Liver (tissue), 9 donors: ENCODE results near the gene TLCD4. TPM values are rescaled to one million over a fixed set of nuclear protein-coding genes. Genes with fewer than 3 reads are reported as not detected.

Source experiments
- DNase-seq: peaks from one replicate; pipeline ENCODE4 v3.0.0-alpha.2; 2017; ENCODE audit warnings: low spot score
- H3K27ac ChIP-seq, 2 donors: one replicate each; pipeline ENCODE4 v1.7.0; 2013; ENCODE audit warnings: inconsistent platforms in 2 of 2, low read length in 2 of 2, control low read depth in 1 of 2, low read depth in 1 of 2, mild to moderate bottlenecking in 1 of 2
- H3K27me3 ChIP-seq, 4 donors: one replicate each; pipeline versions ENCODE4 v1.6.1 to v1.7.0; 2013; ENCODE audit warnings: low read length in 3 of 4, inconsistent platforms in 1 of 4, mild to moderate bottlenecking in 1 of 4, moderate library complexity in 1 of 4; ENCODE audit not compliant: control insufficient read depth in 4 of 4, insufficient read depth in 4 of 4
- H3K36me3 ChIP-seq, 4 donors: one replicate each; pipeline versions ENCODE4 v1.6.1 to v1.7.0; 2013; ENCODE audit warnings: low read length in 3 of 4, mild to moderate bottlenecking in 3 of 4, low read depth in 1 of 4, moderate library complexity in 1 of 4; ENCODE audit not compliant: control insufficient read depth in 4 of 4, insufficient read depth in 3 of 4
- H3K4me1 ChIP-seq, 4 donors: one replicate each; pipeline versions ENCODE4 v1.6.1 to v1.7.0; 2013; ENCODE audit warnings: low read length in 3 of 4, mild to moderate bottlenecking in 3 of 4, moderate library complexity in 1 of 4; ENCODE audit not compliant: control insufficient read depth in 4 of 4, insufficient read depth in 4 of 4
- H3K4me3 ChIP-seq, 3 donors: one replicate each; pipeline versions ENCODE4 v1.6.1 to v1.7.0; 2013; ENCODE audit warnings: low read length in 3 of 3, control low read depth in 1 of 3, low read depth in 1 of 3, mild to moderate bottlenecking in 1 of 3
- H3K9ac ChIP-seq, 2 donors: one replicate each; pipeline ENCODE4 v1.7.0; 2013; ENCODE audit warnings: low read length in 2 of 2, mild to moderate bottlenecking in 2 of 2, moderate library complexity in 2 of 2, control low read depth in 1 of 2, low read depth in 1 of 2
- H3K9me3 ChIP-seq, 4 donors: one replicate each; pipeline versions ENCODE4 v1.6.1 to v1.7.0; 2013; ENCODE audit warnings: low read length in 3 of 4; ENCODE audit not compliant: control insufficient read depth in 4 of 4
- EGR1 ChIP-seq, 2 donors: IDR thresholded peaks; 2 replicates each; pipeline ENCODE4 v1.6.1; 2016 to 2018; ENCODE audit warnings: antibody characterized with exemption in 2 of 2, low read depth in 2 of 2
- FOXA1 ChIP-seq: IDR thresholded peaks from 2 replicates; pipeline ENCODE4 v1.6.1; 2016; ENCODE audit warnings: antibody characterized with exemption
- FOXA2 ChIP-seq: IDR thresholded peaks from 2 replicates; pipeline ENCODE4 v1.6.1; 2016; ENCODE audit warnings: antibody characterized with exemption
- GABPA ChIP-seq, 2 donors: IDR thresholded peaks in 1 of 2; conservative IDR thresholded peaks in 1 of 2; 2 replicates each; pipeline ENCODE4 v1.6.1; 2016; ENCODE audit warnings: antibody characterized with exemption in 2 of 2, mild to moderate bottlenecking in 1 of 2, moderate library complexity in 1 of 2
- HNF4A ChIP-seq, 2 donors: conservative IDR thresholded peaks; 2 replicates each; pipeline ENCODE4 v1.6.1; 2016; ENCODE audit warnings: antibody characterized with exemption in 2 of 2, mild to moderate bottlenecking in 2 of 2
- HNF4G ChIP-seq: IDR thresholded peaks from 2 replicates; pipeline ENCODE4 v1.6.1; 2016; ENCODE audit warnings: antibody characterized with exemption
- JUND ChIP-seq, 2 donors: IDR thresholded peaks; 2 replicates each; pipeline ENCODE4 v1.6.1; 2016; ENCODE audit warnings: antibody characterized with exemption in 2 of 2
- NR2F2 ChIP-seq: IDR thresholded peaks from 2 replicates; pipeline ENCODE4 v1.6.1; 2016; ENCODE audit warnings: antibody characterized with exemption
- RAD21 ChIP-seq, 2 donors: IDR thresholded peaks; 2 replicates each; pipeline ENCODE4 v1.6.1; 2016; ENCODE audit warnings: antibody characterized with exemption in 2 of 2, mild to moderate bottlenecking in 2 of 2
- RXRA ChIP-seq, 2 donors: IDR thresholded peaks; 2 replicates each; pipeline ENCODE4 v1.6.1; 2017 to 2018; ENCODE audit warnings: antibody characterized with exemption in 2 of 2, mild to moderate bottlenecking in 1 of 2
- SP1 ChIP-seq: IDR thresholded peaks from 2 replicates; pipeline ENCODE4 v1.6.1; 2018; ENCODE audit warnings: antibody characterized with exemption, mild to moderate bottlenecking
- TAF1 ChIP-seq: conservative IDR thresholded peaks from 2 replicates; pipeline ENCODE4 v1.6.1; 2016; ENCODE audit warnings: antibody characterized with exemption, mild to moderate bottlenecking
- YY1 ChIP-seq: IDR thresholded peaks from 2 replicates; pipeline ENCODE4 v1.6.1; 2016; ENCODE audit warnings: antibody characterized with exemption, mild to moderate bottlenecking
- WGBS: extraction: QIAGEN DNeasy Blood & Tissue Kit; methylation state at CpG from one replicate; pipeline ENCODE4 v1.1.7; 2013; 5-methylcytosine and 5-hydroxymethylcytosine counted together
- polyA plus RNA-seq, 2 donors: library from polyadenylated mRNA; stranded (reverse) in 1 of 2; unstranded in 1 of 2; fragments of 200-250 nt in 1 of 2; fragments of >200 nt in 1 of 2; fragmentation: Nextera tagmentation in 1 of 2; extraction: Ambion mirVana in 1 of 2; gene quantifications; one replicate each; pipeline versions ENCODE4 v1.2.1 to v1.2.3, GENCODE V29; 2013 to 2015
- total RNA-seq, 2 donors: library from RNA; depleted of rRNA; stranded (reverse); fragments of >200 nt; gene quantifications; one replicate each; pipeline ENCODE4 v1.2.3, GENCODE V29; 2014
- TF ChIP-seq, protein P1 (sequence below): IDR thresholded peaks from 2 replicates; pipeline ENCODE4 v1.6.1; 2016; ENCODE audit warnings: antibody characterized with exemption
- TF ChIP-seq, protein P2 (sequence below): IDR thresholded peaks from 2 replicates; pipeline ENCODE4 v1.6.1; 2016; ENCODE audit warnings: antibody characterized with exemption
- TF ChIP-seq, protein P3 (sequence below): IDR thresholded peaks from 2 replicates; pipeline ENCODE4 v1.6.1; 2016; ENCODE audit warnings: antibody characterized with exemption, mild to moderate bottlenecking
- TF ChIP-seq, protein P4 (sequence below): IDR thresholded peaks from 2 replicates; pipeline ENCODE4 v1.6.1; 2016; ENCODE audit warnings: antibody characterized with exemption
- TF ChIP-seq, protein P5 (sequence below): fragments of 150-350 bp; IDR thresholded peaks from 2 replicates; pipeline ENCODE4 v1.5.1; 2017; ENCODE audit warnings: improper control_type of control experiment, low read depth, low read length; ENCODE audit not compliant: missing input control
- donor health status: healthy.
- donor health status: healthy.
- donor health status: healthy.
- donor health status: healthy.
- donor health status: healthy.

Gene TLCD4
- total and polyA plus RNA-seq, 4 donors, result 24.9 to 131 (median 85.6) TPM

DNA sequence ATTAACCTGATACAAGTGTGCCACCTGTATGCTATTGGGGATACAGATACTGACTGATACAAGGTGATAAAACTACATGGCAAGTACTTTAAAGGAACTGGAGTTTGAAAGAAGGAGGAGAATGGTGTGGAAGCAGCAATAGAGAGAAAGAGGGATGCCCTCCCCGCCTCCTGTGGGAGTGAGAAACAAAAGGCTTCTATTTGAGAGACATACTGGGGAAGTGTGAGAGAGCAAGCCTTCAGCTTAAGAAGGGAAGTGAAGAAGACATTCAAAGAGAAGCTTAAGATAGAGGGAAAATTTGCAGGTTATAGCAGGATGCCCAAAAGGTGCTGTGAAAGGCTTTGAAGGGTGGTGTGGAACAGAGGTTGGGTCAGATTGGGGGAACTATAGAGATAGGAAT lies 36.7 kb upstream of the TLCD4 start:
- H3K27me3 ChIP-seq, result no peaks in the 10 kb centered on the region

DNA sequence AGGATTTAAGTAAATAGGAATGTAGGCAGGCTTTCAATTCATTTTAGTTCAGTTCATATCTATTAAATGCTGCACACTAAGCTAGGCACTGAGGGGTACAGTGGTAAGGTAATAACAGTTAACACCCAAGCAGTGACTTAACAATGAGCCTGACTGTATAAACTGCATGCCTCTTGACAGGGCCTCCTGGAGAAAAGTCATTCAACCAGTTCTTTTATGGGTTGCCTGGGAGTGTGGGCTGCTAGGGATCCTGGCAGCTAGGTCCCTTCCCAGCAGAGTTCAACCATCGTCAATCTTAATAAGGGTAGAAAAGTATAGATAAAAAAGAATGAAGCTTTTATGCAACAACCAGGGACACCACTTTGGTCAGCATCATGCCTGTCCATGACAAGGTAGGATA lies 36.3 kb upstream of the TLCD4 start:
- no peak overlapping the region for H3K9ac ChIP-seq
- H3K36me3 ChIP-seq, result no peaks in the 10 kb centered on the region
- DNase-seq, result no peak
- H3K4me3 ChIP-seq, result no peak overlapping the region
- WGBS, result 84% methylated on average over 1 of the region's 1 CpG
- H3K27ac ChIP-seq, result no peak overlapping the region
- peaks cover 0 to 3% (median 0%) of the 10 kb centered on the region in 4 donors for H3K4me1 ChIP-seq
- no peaks in the 10 kb centered on the region for H3K9me3 ChIP-seq
- H3K27me3 ChIP-seq, result no peaks in the 10 kb centered on the region
- TF ChIP-seq JUND (IDR thresholded peaks at IDR 0.05), result no peak
- TF ChIP-seq HNF4A (conservative IDR thresholded peaks at IDR 0.05), result no peak
- TF ChIP-seq, protein P1, sequence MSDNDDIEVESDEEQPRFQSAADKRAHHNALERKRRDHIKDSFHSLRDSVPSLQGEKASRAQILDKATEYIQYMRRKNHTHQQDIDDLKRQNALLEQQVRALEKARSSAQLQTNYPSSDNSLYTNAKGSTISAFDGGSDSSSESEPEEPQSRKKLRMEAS, result no peak
- TF ChIP-seq FOXA2, result no peak
- no peak for TF ChIP-seq YY1
- no peak for TF ChIP-seq GABPA (IDR thresholded peaks at IDR 0.05 in 1 of 2, conservative IDR thresholded peaks at IDR 0.05 in 1 of 2)
- TF ChIP-seq, protein P2, sequence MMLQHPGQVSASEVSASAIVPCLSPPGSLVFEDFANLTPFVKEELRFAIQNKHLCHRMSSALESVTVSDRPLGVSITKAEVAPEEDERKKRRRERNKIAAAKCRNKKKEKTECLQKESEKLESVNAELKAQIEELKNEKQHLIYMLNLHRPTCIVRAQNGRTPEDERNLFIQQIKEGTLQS, result no peak
- no peak for TF ChIP-seq FOXA1
- TF ChIP-seq EGR1 (IDR thresholded peaks at IDR 0.05; ENCODE audit: low read depth in 2 of 2), result no peak
- TF ChIP-seq RXRA (IDR thresholded peaks at IDR 0.05), result no peak
- no peak for TF ChIP-seq TAF1
- TF ChIP-seq SP1, result no peak
- TF ChIP-seq RAD21 (IDR thresholded peaks at IDR 0.05), result no peak
- TF ChIP-seq, protein P3, sequence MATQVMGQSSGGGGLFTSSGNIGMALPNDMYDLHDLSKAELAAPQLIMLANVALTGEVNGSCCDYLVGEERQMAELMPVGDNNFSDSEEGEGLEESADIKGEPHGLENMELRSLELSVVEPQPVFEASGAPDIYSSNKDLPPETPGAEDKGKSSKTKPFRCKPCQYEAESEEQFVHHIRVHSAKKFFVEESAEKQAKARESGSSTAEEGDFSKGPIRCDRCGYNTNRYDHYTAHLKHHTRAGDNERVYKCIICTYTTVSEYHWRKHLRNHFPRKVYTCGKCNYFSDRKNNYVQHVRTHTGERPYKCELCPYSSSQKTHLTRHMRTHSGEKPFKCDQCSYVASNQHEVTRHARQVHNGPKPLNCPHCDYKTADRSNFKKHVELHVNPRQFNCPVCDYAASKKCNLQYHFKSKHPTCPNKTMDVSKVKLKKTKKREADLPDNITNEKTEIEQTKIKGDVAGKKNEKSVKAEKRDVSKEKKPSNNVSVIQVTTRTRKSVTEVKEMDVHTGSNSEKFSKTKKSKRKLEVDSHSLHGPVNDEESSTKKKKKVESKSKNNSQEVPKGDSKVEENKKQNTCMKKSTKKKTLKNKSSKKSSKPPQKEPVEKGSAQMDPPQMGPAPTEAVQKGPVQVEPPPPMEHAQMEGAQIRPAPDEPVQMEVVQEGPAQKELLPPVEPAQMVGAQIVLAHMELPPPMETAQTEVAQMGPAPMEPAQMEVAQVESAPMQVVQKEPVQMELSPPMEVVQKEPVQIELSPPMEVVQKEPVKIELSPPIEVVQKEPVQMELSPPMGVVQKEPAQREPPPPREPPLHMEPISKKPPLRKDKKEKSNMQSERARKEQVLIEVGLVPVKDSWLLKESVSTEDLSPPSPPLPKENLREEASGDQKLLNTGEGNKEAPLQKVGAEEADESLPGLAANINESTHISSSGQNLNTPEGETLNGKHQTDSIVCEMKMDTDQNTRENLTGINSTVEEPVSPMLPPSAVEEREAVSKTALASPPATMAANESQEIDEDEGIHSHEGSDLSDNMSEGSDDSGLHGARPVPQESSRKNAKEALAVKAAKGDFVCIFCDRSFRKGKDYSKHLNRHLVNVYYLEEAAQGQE, result no peak
- TF ChIP-seq, protein P4, sequence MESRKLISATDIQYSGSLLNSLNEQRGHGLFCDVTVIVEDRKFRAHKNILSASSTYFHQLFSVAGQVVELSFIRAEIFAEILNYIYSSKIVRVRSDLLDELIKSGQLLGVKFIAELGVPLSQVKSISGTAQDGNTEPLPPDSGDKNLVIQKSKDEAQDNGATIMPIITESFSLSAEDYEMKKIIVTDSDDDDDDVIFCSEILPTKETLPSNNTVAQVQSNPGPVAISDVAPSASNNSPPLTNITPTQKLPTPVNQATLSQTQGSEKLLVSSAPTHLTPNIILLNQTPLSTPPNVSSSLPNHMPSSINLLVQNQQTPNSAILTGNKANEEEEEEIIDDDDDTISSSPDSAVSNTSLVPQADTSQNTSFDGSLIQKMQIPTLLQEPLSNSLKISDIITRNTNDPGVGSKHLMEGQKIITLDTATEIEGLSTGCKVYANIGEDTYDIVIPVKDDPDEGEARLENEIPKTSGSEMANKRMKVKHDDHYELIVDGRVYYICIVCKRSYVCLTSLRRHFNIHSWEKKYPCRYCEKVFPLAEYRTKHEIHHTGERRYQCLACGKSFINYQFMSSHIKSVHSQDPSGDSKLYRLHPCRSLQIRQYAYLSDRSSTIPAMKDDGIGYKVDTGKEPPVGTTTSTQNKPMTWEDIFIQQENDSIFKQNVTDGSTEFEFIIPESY, result no peak

More for the DNA sequence above, 36.7 kb upstream of the TLCD4 start:
- TF ChIP-seq HNF4G, result no peak
- TF ChIP-seq, protein P4, result no peak
- TF ChIP-seq, protein P2, result no peak
- TF ChIP-seq RXRA (IDR thresholded peaks at IDR 0.05), result no peak
- TF ChIP-seq RAD21 (IDR thresholded peaks at IDR 0.05), result no peak
- no peak for TF ChIP-seq JUND (IDR thresholded peaks at IDR 0.05)
- TF ChIP-seq FOXA1, result no peak
- TF ChIP-seq, protein P1, result no peak
- TF ChIP-seq EGR1 (IDR thresholded peaks at IDR 0.05; ENCODE audit: low read depth in 2 of 2), result no peak
- no peak for TF ChIP-seq TAF1
- TF ChIP-seq NR2F2, result no peak
- TF ChIP-seq, protein P5, sequence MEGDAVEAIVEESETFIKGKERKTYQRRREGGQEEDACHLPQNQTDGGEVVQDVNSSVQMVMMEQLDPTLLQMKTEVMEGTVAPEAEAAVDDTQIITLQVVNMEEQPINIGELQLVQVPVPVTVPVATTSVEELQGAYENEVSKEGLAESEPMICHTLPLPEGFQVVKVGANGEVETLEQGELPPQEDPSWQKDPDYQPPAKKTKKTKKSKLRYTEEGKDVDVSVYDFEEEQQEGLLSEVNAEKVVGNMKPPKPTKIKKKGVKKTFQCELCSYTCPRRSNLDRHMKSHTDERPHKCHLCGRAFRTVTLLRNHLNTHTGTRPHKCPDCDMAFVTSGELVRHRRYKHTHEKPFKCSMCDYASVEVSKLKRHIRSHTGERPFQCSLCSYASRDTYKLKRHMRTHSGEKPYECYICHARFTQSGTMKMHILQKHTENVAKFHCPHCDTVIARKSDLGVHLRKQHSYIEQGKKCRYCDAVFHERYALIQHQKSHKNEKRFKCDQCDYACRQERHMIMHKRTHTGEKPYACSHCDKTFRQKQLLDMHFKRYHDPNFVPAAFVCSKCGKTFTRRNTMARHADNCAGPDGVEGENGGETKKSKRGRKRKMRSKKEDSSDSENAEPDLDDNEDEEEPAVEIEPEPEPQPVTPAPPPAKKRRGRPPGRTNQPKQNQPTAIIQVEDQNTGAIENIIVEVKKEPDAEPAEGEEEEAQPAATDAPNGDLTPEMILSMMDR, result no peak
- TF ChIP-seq FOXA2, result no peak
- no peak for TF ChIP-seq SP1
- TF ChIP-seq HNF4A (conservative IDR thresholded peaks at IDR 0.05), result no peak
- no peak for TF ChIP-seq GABPA (IDR thresholded peaks at IDR 0.05 in 1 of 2, conservative IDR thresholded peaks at IDR 0.05 in 1 of 2)
- Histone ChIP-seq H3K36me3 (no peaks in the 10 kb centered on the region), H3K9ac (no peak overlapping the region), H3K9me3 (no peaks in the 10 kb centered on the region), H3K4me3 (no peak overlapping the region), H3K27ac (no peak overlapping the region), H3K4me1 (peaks cover 0 to 3% (median 0%) of the 10 kb centered on the region in 4 donors)
- 94% methylated on average over 1 of the region's 1 CpG for WGBS
- no peak for DNase-seq
